Activated CD4-positive, alpha-beta T cell treated with anti-CD3 and anti-CD28 coated beads, Interleukin-2, amount 10 ng/mL, durations not matched to agents 7 days and 5 days (primary cell): Measurements from ENCODE around the gene LCMT1. TPM values are rescaled to one million over a fixed set of nuclear protein-coding genes. Genes with fewer than 3 reads are reported as not detected.
"Not testable (repeated sequence)": the region's sequence is repeated elsewhere in the genome, so short reads cannot be mapped to it uniquely, and the experiment has no call there.

Source experiments
- CTCF ChIA-PET: fragments of 350-600 bp; sonication (Branson Sonifier 250); formaldehyde crosslinking; loops from one replicate; lab custom pipeline; 2021; ENCODE audit warnings: antibody characterized with exemption; lab: Charles Lee
- POLR2A ChIA-PET: fragments of 350-600 bp; sonication (Branson Sonifier 250); formaldehyde crosslinking; loops from one replicate; lab custom pipeline; 2021; ENCODE audit warnings: antibody characterized with exemption; lab: Charles Lee
- DNase-seq: peaks from one replicate; pipeline ENCODE4 v3.0.0-alpha.2; 2020
- H3K27ac Mint-ChIP-seq: one replicate; pipeline ENCODE4 v1.8.0; 2021; ENCODE audit warnings: mild to moderate bottlenecking, moderate library complexity, mixed read lengths
- H3K27me3 Mint-ChIP-seq: one replicate; pipeline ENCODE4 v1.8.0; 2021; ENCODE audit warnings: mixed read lengths
- H3K36me3 Mint-ChIP-seq: one replicate; pipeline ENCODE4 v1.8.0; 2021; ENCODE audit warnings: low read depth, mixed read lengths
- H3K4me1 Mint-ChIP-seq: one replicate; pipeline ENCODE4 v1.8.0; 2021; ENCODE audit warnings: mixed read lengths
- H3K4me3 Mint-ChIP-seq: one replicate; pipeline ENCODE4 v1.8.0; 2021; ENCODE audit warnings: mild to moderate bottlenecking, moderate library complexity, mixed read lengths
- H3K9me3 Mint-ChIP-seq: one replicate; pipeline ENCODE4 v1.8.0; 2021; ENCODE audit warnings: mixed read lengths
- total RNA-seq, 2 experiments: library from RNA; stranded (reverse); gene quantifications; one replicate each; pipeline ENCODE4 v1.2.3, GENCODE V29; 2021

Gene LCMT1
- total RNA-seq, 2 experiments from 2014 or later, result 38.1 to 40.0 TPM

- Mint-ChIP-seq H3K27ac (no peak overlapping the region), H3K9me3 (no peaks in the 10 kb centered on the region), H3K4me3 (no peak overlapping the region), H3K4me1 (peaks cover 29% of the 10 kb centered on the region), H3K36me3 (peaks cover 6% of the 10 kb centered on the region), H3K27me3 (no peaks in the 10 kb centered on the region)
- ChIA-PET CTCF (interaction anchor here (1.2 to 1.5 kb wide), 3 partner anchors 11 to 99 kb away, joined by 3 to 6 read pairs (median 5); no protein-coding TSS in a partner anchor), POLR2A (no interaction called here)
- peak; percentile 47 for DNase-seq
Observed at GRCh38 chr16:25126820-25127232, 15.3 kb downstream of the LCMT1 start.

GRCh38 chr16:25132751-25133150, 21.2 kb downstream of the LCMT1 start:
- not testable (repeated sequence) for H3K9me3 Mint-ChIP-seq, H3K27me3 Mint-ChIP-seq, H3K27ac Mint-ChIP-seq, DNase-seq, H3K4me1 Mint-ChIP-seq, H3K4me3 Mint-ChIP-seq
- ChIA-PET POLR2A (interaction anchor here (0.6 kb wide), 1 partner anchor 30 kb away, joined by 3 read pairs; no protein-coding TSS in a partner anchor), CTCF (interaction anchor here (0.6 to 0.8 kb wide), 2 partner anchors 18 to 146 kb away, joined by 3 read pairs; no protein-coding TSS in a partner anchor)
- H3K36me3 Mint-ChIP-seq, result peaks cover 23% of the 10 kb centered on the region

DNA sequence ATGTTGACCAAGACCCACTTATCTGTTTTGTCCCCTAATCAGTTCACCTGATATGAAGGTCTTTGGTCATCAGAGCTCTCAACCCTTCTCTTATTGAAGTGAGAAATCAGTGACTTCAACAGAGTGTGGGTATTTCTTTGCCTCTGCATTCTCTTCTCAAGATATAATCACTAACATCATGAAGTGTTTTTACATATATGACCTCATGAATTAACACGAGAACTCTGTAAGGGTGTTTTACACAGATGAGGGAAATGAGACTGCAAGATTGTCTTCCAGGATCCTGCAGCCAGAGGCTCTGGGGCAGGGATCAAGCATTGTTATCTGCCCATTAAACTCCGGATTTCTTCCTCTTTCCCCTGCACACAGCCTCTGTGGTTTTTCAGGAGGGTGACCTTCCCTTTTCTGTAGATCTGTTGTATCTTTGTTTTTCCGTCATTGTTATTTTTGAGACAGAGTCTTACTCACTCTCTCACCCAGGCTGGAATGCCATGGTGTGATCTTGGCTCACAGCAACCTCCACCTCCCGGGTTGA, 22.7 kb downstream of the LCMT1 start:
- Mint-ChIP-seq H3K9me3 (no peaks in the 10 kb centered on the region), H3K4me1 (no peaks in the 10 kb centered on the region), H3K27me3 (no peaks in the 10 kb centered on the region), H3K27ac (no peak overlapping the region), H3K4me3 (no peak overlapping the region), H3K36me3 (peaks cover 17% of the 10 kb centered on the region)
- CTCF ChIA-PET, result no interaction called here
- POLR2A ChIA-PET, result no interaction called here
- DNase-seq, result no peak

DNA sequence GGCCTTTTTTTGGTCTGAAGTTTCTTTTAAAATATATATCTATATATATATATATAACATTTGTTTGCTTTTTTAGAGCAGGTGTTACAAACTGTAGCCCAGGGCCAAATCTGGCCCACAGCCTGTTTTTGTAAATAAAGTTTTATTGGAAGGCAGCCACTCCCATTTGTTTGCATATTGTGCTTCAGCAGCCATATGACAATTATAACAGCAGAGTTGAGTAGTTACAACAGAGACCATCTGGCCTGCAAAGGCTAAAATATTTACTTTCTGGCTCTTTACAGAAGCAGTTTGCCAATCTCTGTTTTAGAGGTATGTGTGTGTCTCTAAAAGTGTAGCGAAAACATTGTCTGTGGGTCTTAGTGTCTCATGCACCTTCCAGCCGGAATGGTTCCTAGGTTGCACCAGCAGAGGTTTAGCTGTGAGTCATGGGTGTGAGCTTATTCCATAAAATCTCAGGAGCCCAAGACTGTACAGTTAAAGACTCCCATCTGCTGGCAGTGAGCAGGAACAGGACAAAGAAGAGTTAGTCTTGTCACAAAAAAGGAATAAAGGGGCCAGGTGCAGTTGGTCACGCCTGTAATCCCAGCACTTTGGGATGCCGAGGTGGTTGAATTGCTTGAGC, 23.8 kb downstream of the LCMT1 start:
- Mint-ChIP-seq H3K4me1 (no peaks in the 10 kb centered on the region), H3K4me3 (no peak overlapping the region), H3K27ac (no peak overlapping the region), H3K36me3 (peaks cover 24% of the 10 kb centered on the region), H3K27me3 (no peaks in the 10 kb centered on the region), H3K9me3 (no peaks in the 10 kb centered on the region)
- POLR2A ChIA-PET, result no interaction called here
- no peak for DNase-seq
- CTCF ChIA-PET, result interaction anchor here (0.6 kb wide), 2 partner anchors 22 to 1943 kb away, joined by 3 to 4 read pairs; no protein-coding TSS in a partner anchor

- H3K9me3 Mint-ChIP-seq, result no peaks in the 10 kb centered on the region
- POLR2A ChIA-PET, result no interaction called here
- no peak for DNase-seq
- H3K36me3 Mint-ChIP-seq, result peaks cover 27% of the 10 kb centered on the region
- CTCF ChIA-PET, result interaction anchor here (1.1 kb wide), 1 partner anchor 87 kb away, joined by 4 read pairs; no protein-coding TSS in a partner anchor
- H3K4me1 Mint-ChIP-seq, result no peaks in the 10 kb centered on the region
- H3K4me3 Mint-ChIP-seq, result no peak overlapping the region
- no peak overlapping the region for H3K27ac Mint-ChIP-seq
- H3K27me3 Mint-ChIP-seq, result no peaks in the 10 kb centered on the region
Observed at GRCh38 chr16:25138130-25138529, 26.6 kb downstream of the LCMT1 start.

DNA sequence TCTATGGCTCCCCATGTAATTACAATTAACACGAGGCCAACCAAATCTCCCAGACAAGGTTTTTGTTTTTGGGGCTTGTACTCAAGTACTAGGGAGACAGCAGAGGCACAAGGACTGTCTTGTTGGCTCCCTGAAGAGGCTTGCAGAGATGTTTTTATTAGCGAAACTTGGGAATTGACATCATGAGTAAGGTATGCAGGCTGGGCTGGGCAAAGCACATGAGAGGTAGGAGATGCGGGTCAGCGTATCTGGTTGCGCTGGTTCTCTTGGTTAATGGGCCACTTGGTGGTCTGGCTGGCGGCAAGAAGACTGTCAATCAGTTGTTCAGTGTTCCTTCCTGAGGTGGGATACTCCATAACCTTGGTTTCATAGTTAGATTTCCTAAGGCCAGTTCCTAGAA, 28.9 kb downstream of the LCMT1 start:
- Mint-ChIP-seq H3K9me3 (no peaks in the 10 kb centered on the region), H3K36me3 (peaks cover 16% of the 10 kb centered on the region), H3K27ac (no peak overlapping the region), H3K27me3 (no peaks in the 10 kb centered on the region), H3K4me1 (no peaks in the 10 kb centered on the region), H3K4me3 (no peak overlapping the region)
- DNase-seq, result no peak
- CTCF ChIA-PET, result interaction anchor here (0.9 kb wide), 1 partner anchor 16 kb away, joined by 3 read pairs; no protein-coding TSS in a partner anchor
- POLR2A ChIA-PET, result no interaction called here

DNA sequence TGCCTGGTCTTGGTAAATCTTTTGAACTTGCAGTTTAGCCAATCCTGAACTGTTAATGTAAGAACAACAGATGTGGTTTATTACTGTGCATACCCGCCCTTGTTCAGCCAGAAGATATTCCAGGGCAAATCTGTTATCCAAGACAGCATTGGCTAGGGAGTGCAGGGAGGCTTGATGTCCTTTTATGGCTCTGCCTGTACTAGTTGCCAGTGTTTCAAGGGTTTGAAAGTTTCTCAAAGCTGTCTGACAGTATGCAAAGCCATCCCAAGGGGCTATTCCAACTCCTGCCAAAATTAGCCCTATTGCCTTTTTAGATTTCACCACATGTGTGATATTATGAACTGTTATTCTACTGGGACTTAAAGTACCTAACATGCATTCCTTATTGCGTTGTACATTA, 30.1 kb downstream of the LCMT1 start:
- Mint-ChIP-seq H3K4me1 (no peaks in the 10 kb centered on the region), H3K36me3 (peaks cover 14% of the 10 kb centered on the region), H3K9me3 (no peaks in the 10 kb centered on the region), H3K27me3 (no peaks in the 10 kb centered on the region), H3K27ac (no peak overlapping the region), H3K4me3 (no peak overlapping the region)
- DNase-seq, result no peak
- ChIA-PET CTCF (no interaction called here), POLR2A (no interaction called here)

DNA sequence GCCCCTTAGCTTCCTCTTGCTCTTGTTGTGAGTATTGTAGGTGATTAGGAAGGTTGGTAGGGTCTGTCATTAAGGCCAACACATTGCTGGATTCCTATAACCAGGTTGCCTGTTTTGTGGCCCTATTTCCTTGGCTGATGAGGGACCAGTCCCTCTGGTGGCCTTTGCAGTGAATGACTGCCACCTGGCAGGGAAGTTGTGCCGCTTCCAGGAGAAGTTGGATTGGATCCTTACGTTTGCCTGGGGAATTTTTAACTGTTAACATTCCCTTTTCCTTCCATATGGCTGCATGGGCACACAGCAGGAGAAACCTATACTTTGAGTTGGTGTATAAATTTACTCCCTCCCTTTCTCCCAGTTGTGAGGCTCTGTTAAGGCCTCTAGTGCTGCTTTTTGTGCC, 32.4 kb downstream of the LCMT1 start:
- Mint-ChIP-seq H3K36me3 (peaks cover 14% of the 10 kb centered on the region), H3K27me3 (no peaks in the 10 kb centered on the region), H3K4me1 (no peaks in the 10 kb centered on the region), H3K9me3 (no peaks in the 10 kb centered on the region), H3K4me3 (no peak overlapping the region), H3K27ac (no peak overlapping the region)
- no peak for DNase-seq
- POLR2A ChIA-PET, result no interaction called here
- CTCF ChIA-PET, result interaction anchor here (1.4 kb wide), 1 partner anchor 12 kb away, joined by 5 read pairs; no protein-coding TSS in a partner anchor

- Mint-ChIP-seq H3K9me3 (no peaks in the 10 kb centered on the region), H3K4me3 (no peak overlapping the region), H3K4me1 (no peaks in the 10 kb centered on the region), H3K27me3 (no peaks in the 10 kb centered on the region), H3K27ac (no peak overlapping the region), H3K36me3 (peaks cover 8% of the 10 kb centered on the region)
- POLR2A ChIA-PET, result no interaction called here
- DNase-seq, result no peak
- CTCF ChIA-PET, result interaction anchor here (0.8 to 1.5 kb wide), 2 partner anchors 9 to 16 kb away, joined by 3 to 4 read pairs; no protein-coding TSS in a partner anchor
Observed at GRCh38 chr16:25148568-25149215, 37.1 kb downstream of the LCMT1 start.

DNA sequence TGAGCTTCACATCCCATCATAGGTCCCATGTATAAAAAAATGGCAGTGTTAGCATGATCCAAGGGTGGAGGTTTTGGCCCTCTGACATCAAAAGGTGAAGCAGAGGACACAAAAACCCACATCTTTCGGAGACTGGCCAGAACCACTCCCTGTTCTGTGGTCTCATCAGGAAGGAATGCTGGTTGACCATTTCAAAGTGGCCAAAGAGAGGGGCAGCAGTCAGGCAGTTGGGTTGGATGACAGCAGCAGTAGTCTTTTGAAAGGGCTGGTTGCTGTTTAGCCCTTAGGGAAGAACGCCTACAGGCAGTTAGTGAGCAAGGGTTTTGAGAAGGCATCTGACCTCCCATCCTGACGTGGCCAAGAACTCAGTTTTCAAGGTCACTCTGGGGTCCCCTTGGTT, 40.5 kb downstream of the LCMT1 start:
- H3K36me3 Mint-ChIP-seq, result peaks cover 20% of the 10 kb centered on the region
- POLR2A ChIA-PET, result no interaction called here
- H3K27me3 Mint-ChIP-seq, result no peaks in the 10 kb centered on the region

DNA sequence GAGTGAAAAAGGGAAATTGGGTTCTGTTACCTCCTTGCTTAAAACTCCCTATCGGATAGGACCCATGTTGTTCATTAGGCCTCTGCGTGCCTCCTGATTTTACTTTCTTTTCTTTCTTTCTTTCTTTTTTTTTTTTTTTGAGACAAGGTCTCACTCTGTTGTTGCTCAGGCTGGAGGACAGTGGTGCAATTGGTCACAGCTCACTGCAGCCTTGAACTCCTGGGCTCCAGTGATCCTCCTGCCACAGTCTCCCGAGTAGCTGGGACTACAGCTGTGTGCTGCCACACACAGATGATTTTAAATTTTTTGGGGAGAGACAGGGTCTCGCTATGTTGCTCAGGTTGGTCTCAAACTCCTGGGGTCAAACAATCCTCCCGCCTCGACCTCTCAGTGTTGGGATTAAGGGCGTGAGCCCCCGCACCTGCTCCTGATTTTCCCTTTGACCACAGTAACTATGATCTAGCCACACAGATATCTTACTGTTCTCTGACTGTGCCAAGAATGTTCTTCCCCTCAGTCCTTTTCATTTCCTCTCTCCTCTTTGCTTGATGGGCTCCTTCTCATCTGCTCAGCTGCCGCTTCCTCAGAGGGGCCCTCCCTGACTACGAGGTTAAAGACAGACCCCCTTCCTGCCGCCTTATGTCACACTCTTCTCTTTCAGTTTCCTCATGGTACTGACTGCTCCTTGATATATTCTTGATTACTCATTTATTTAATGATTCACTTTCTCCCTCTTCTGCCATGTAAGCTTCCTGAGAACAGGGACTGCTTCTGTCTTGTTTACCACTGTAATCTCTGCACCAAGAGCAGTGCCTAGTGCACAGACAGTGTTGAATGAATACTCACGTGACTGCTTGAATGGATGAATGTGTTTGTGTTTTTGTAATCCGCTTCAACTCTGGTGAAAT, 44.3 kb downstream of the LCMT1 start:
- Mint-ChIP-seq H3K27me3 (no peaks in the 10 kb centered on the region), H3K4me1 (peaks cover 13% of the 10 kb centered on the region), H3K9me3 (no peaks in the 10 kb centered on the region), H3K36me3 (peaks cover 28% of the 10 kb centered on the region), H3K27ac (peak overlapping the region; percentile 58), H3K4me3 (no peak overlapping the region)
- POLR2A ChIA-PET, result no interaction called here
- CTCF ChIA-PET, result interaction anchor here (1.0 to 2.1 kb wide), 2 partner anchors 11 to 70 kb away, joined by 4 to 6 read pairs; no protein-coding TSS in a partner anchor
- no peak for DNase-seq

More for the DNA sequence above, 40.5 kb downstream of the LCMT1 start:
- Mint-ChIP-seq H3K27ac (no peak overlapping the region), H3K4me1 (peaks cover 13% of the 10 kb centered on the region), H3K9me3 (no peaks in the 10 kb centered on the region), H3K4me3 (no peak overlapping the region)
- CTCF ChIA-PET, result interaction anchor here (0.6 kb wide), 1 partner anchor 396 kb away, joined by 3 read pairs; no protein-coding TSS in a partner anchor
- no peak for DNase-seq

- no peak for DNase-seq
- H3K9me3 Mint-ChIP-seq, result no peaks in the 10 kb centered on the region
- H3K27ac Mint-ChIP-seq, result no peak overlapping the region
- ChIA-PET POLR2A (no interaction called here), CTCF (interaction anchor here (0.6 to 1.4 kb wide), 3 partner anchors 8 to 1411 kb away, joined by 3 to 5 read pairs (median 4); no protein-coding TSS in a partner anchor)
- H3K27me3 Mint-ChIP-seq, result no peaks in the 10 kb centered on the region
- peaks cover 13% of the 10 kb centered on the region for H3K4me1 Mint-ChIP-seq
- no peak overlapping the region for H3K4me3 Mint-ChIP-seq
- H3K36me3 Mint-ChIP-seq, result peaks cover 26% of the 10 kb centered on the region
Observed at GRCh38 chr16:25157271-25157875, 45.8 kb downstream of the LCMT1 start.
